CD14-positive monocyte (primary cell): ENCODE measurements around the gene FREM1. TPM values are rescaled to one million over a fixed set of nuclear protein-coding genes. Genes with fewer than 3 reads are reported as not detected.

Experiments
- DNase-seq, 3 donors: peaks; one replicate each; pipeline ENCODE4 v3.0.0-alpha.2; 2011 to 2022
- H2AFZ ChIP-seq: 2 replicates; pipeline ENCODE4 v1.6.0; 2012; ENCODE audit warnings: mild to moderate bottlenecking, low read depth, low read length, inconsistent platforms; ENCODE audit not compliant: insufficient read depth, poor library complexity, severe bottlenecking
- H3K27ac ChIP-seq, 2 donors: 1 replicate in 1 of 2; 2 replicates in 1 of 2; pipeline ENCODE4 v1.5.1; 2012 to 2013; ENCODE audit warnings: low read length in 2 of 2, control low read depth in 1 of 2, inconsistent platforms in 1 of 2, low read depth in 1 of 2, mild to moderate bottlenecking in 1 of 2
- H3K27me3 ChIP-seq, 2 donors: one replicate each; pipeline versions ENCODE4 v1.6.0 to v1.6.1; 2011 to 2013; ENCODE audit warnings: low read length in 2 of 2; ENCODE audit not compliant: control insufficient read depth in 2 of 2, insufficient read depth in 2 of 2
- H3K36me3 ChIP-seq, 2 donors: replicated peaks in 1 of 2; 1 replicate in 1 of 2; 2 replicates in 1 of 2; pipeline versions ENCODE4 v1.5.1 to v1.6.1; 2012 to 2013; ENCODE audit warnings: low read length in 2 of 2, control low read depth in 1 of 2, inconsistent platforms in 1 of 2, mild to moderate bottlenecking in 1 of 2; ENCODE audit not compliant: insufficient read depth in 2 of 2, control insufficient read depth in 1 of 2
- H3K4me1 ChIP-seq, 2 donors: 1 replicate in 1 of 2; 2 replicates in 1 of 2; pipeline versions ENCODE4 v1.5.1 to v1.6.1; 2012 to 2013; ENCODE audit warnings: low read length in 2 of 2, control low read depth in 1 of 2, inconsistent platforms in 1 of 2, mild to moderate bottlenecking in 1 of 2, moderate library complexity in 1 of 2; ENCODE audit not compliant: insufficient read depth in 2 of 2, control insufficient read depth in 1 of 2
- H3K4me2 ChIP-seq: replicated peaks from 2 replicates; pipeline ENCODE3; 2012; ENCODE audit warnings: low read length, moderate library complexity, mild to moderate bottlenecking; ENCODE audit not compliant: poor library complexity, severe bottlenecking; ENCODE audit errors: extremely low read depth
- H3K4me3 ChIP-seq, 3 experiments: fragments of 200-600 bp in 1 of 3; sonication (generic) in 1 of 3; replicated peaks in 1 of 3; 1 replicate in 2 of 3; 2 replicates in 1 of 3; pipeline ENCODE4 v1.5.1; 2011 to 2013; ENCODE audit warnings: low read length in 3 of 3, mild to moderate bottlenecking in 3 of 3, control low read depth in 2 of 3, low read depth in 2 of 3, inconsistent platforms in 1 of 3, moderate library complexity in 1 of 3
- H3K79me2 ChIP-seq: 2 replicates; pipeline ENCODE4 v1.6.0; 2012; ENCODE audit warnings: mild to moderate bottlenecking, control low read depth, inconsistent platforms, low read length, moderate library complexity; ENCODE audit not compliant: insufficient read depth
- H3K9ac ChIP-seq: 2 replicates; pipeline ENCODE4 v1.6.0; 2017; ENCODE audit warnings: low read length, mild to moderate bottlenecking; ENCODE audit not compliant: insufficient read depth, poor library complexity, severe bottlenecking
- H3K9me3 ChIP-seq, 2 donors: replicated peaks in 1 of 2; 1 replicate in 1 of 2; 2 replicates in 1 of 2; pipeline versions ENCODE4 v1.5.1 to v1.6.1; 2012 to 2013; ENCODE audit warnings: low read length in 2 of 2, control low read depth in 1 of 2; ENCODE audit not compliant: control insufficient read depth in 1 of 2, insufficient read depth in 1 of 2
- H4K20me1 ChIP-seq: 2 replicates; pipeline ENCODE4 v1.6.0; 2012; ENCODE audit warnings: mild to moderate bottlenecking, low read length, control low read depth, moderate library complexity; ENCODE audit not compliant: insufficient read depth
- H3K27ac Mint-ChIP-seq, 7 donors: one replicate each; pipeline ENCODE4 v1.8.0; 2020; ENCODE audit warnings: mild to moderate bottlenecking in 7 of 7, mixed read lengths in 7 of 7, moderate library complexity in 6 of 7, inconsistent platforms in 2 of 7
- H3K27me3 Mint-ChIP-seq, 3 donors: one replicate each; pipeline ENCODE4 v1.8.0; 2021 to 2022; ENCODE audit warnings: low read depth in 3 of 3, mild to moderate bottlenecking in 3 of 3, mixed read lengths in 3 of 3, moderate library complexity in 3 of 3, inconsistent platforms in 1 of 3
- H3K36me3 Mint-ChIP-seq, 2 donors: one replicate each; pipeline ENCODE4 v1.8.0; 2020; ENCODE audit warnings: mixed read lengths in 2 of 2, inconsistent platforms in 1 of 2, mild to moderate bottlenecking in 1 of 2
- H3K4me1 Mint-ChIP-seq: one replicate; pipeline ENCODE4 v1.8.0; 2020; ENCODE audit warnings: mild to moderate bottlenecking, mixed read lengths
- H3K4me3 Mint-ChIP-seq, 2 donors: one replicate each; pipeline ENCODE4 v1.8.0; 2020; ENCODE audit warnings: mild to moderate bottlenecking in 2 of 2, mixed read lengths in 2 of 2, moderate library complexity in 1 of 2
- H3K9me3 Mint-ChIP-seq, 7 donors: one replicate each; pipeline ENCODE4 v1.8.0; 2020 to 2022; ENCODE audit warnings: mixed read lengths in 7 of 7, mild to moderate bottlenecking in 6 of 7, moderate library complexity in 6 of 7, inconsistent platforms in 2 of 7
- CTCF ChIP-seq: fragments of 200-600 bp; IDR thresholded peaks from one replicate; pipeline ENCODE4 v1.8.0; 2022; ENCODE audit warnings: antibody characterized with exemption, mild to moderate bottlenecking
- WGBS: methylation state at CpG from one replicate; pipeline ENCODE4 v1.1.5; 2013; ENCODE audit warnings: missing lambda C conversion rate; ENCODE audit not compliant: insufficient coverage; 5-methylcytosine and 5-hydroxymethylcytosine counted together
- intact Hi-C, 2 donors: fragments of 100-400 bp; cut with micrococcal nuclease; formaldehyde crosslinking; loops; one replicate each; pipeline versions ENCODE4 v1.15.0 to v1.15.1; 2023
- polyA plus RNA-seq, 3 donors: library from polyadenylated mRNA; depleted of rRNA in 1 of 3; unstranded in 2 of 3; stranded (reverse) in 1 of 3; fragments of 300-500 nt in 2 of 3; fragments of >200 nt in 1 of 3; fragmentation: Illumina TruSeq in 2 of 3; gene quantifications; 1 replicate in 2 of 3; 2 replicates in 1 of 3; pipeline ENCODE4 v1.2.3, GENCODE V29; 2012 to 2021

The FREM1 gene
- polyA plus RNA-seq, 3 donors = not detected

- Mint-ChIP-seq H3K4me1 (no peaks in the 10 kb centered on the region), H3K4me3 (no peak overlapping the region), H3K27me3 (no peaks in the 10 kb centered on the region), H3K9me3 (peaks cover 0 to 3% (median 2%) of the 10 kb centered on the region in 7 donors), H3K36me3 (no peaks in the 10 kb centered on the region), H3K27ac (no peak overlapping the region)
- intact Hi-C loops = no loop called here
- Histone ChIP-seq H2AFZ (no peak overlapping the region), H3K79me2 (no peaks in the 10 kb centered on the region), H3K9me3 (no peaks in the 10 kb centered on the region), H3K4me2 (no peak overlapping the region), H3K4me3 (no peak overlapping the region), H4K20me1 (no peaks in the 10 kb centered on the region), H3K27me3 (no peaks in the 10 kb centered on the region), H3K27ac (no peak overlapping the region), H3K9ac (no peak overlapping the region), H3K36me3 (no peaks in the 10 kb centered on the region), H3K4me1 (no peaks in the 10 kb centered on the region)
- 95% methylated on average over 2 of the region's 3 CpGs for WGBS
- TF ChIP-seq CTCF = no peak
- DNase-seq = no peak
Measured at GRCh38 chr9:14863402-14863801, 46.8 kb downstream of the FREM1 start.

- no peaks in the 10 kb centered on the region for H3K4me1 Mint-ChIP-seq
- Histone ChIP-seq H3K36me3 (no peaks in the 10 kb centered on the region), H4K20me1 (no peaks in the 10 kb centered on the region), H3K4me3 (no peak overlapping the region), H2AFZ (no peak overlapping the region), H3K9ac (no peak overlapping the region), H3K4me1 (no peaks in the 10 kb centered on the region), H3K4me2 (no peak overlapping the region), H3K79me2 (no peaks in the 10 kb centered on the region), H3K27ac (no peak overlapping the region), H3K9me3 (no peaks in the 10 kb centered on the region), H3K27me3 (no peaks in the 10 kb centered on the region)
- DNase-seq = no peak
- no peak overlapping the region for H3K27ac Mint-ChIP-seq
- intact Hi-C loops = no loop called here
- H3K27me3 Mint-ChIP-seq = no peaks in the 10 kb centered on the region
- H3K36me3 Mint-ChIP-seq = no peaks in the 10 kb centered on the region
- peaks cover 0 to 12% (median 0%) of the 10 kb centered on the region in 7 donors for H3K9me3 Mint-ChIP-seq
- WGBS = 92% methylated on average over 2 of the region's 7 CpGs
- TF ChIP-seq CTCF = no peak
- H3K4me3 Mint-ChIP-seq = no peak overlapping the region
Measured at GRCh38 chr9:14857449-14858305, 52.6 kb downstream of the FREM1 start.
